SU-DHL-6 (cell line): ENCODE results near the gene SLC8A1.

ENCODE experiments used
- CTCF ChIP-seq: fragments of 200-600 bp; sonication (generic); IDR thresholded peaks from one replicate; pipeline ENCODE4 v1.5.1; 2017; ENCODE audit warnings: antibody characterized with exemption, mild to moderate bottlenecking, low read length, moderate library complexity; ENCODE audit not compliant: insufficient read depth, poor library complexity, severe bottlenecking
- EZH2phosphoT487 ChIP-seq: fragments of 200-600 bp; sonication (generic), shearing (Covaris generic); conservative IDR thresholded peaks from 2 replicates; pipeline ENCODE4 v1.6.1; 2018; ENCODE audit warnings: mild to moderate bottlenecking, antibody characterized with exemption, low read length, moderate library complexity, mixed read lengths

DNA sequence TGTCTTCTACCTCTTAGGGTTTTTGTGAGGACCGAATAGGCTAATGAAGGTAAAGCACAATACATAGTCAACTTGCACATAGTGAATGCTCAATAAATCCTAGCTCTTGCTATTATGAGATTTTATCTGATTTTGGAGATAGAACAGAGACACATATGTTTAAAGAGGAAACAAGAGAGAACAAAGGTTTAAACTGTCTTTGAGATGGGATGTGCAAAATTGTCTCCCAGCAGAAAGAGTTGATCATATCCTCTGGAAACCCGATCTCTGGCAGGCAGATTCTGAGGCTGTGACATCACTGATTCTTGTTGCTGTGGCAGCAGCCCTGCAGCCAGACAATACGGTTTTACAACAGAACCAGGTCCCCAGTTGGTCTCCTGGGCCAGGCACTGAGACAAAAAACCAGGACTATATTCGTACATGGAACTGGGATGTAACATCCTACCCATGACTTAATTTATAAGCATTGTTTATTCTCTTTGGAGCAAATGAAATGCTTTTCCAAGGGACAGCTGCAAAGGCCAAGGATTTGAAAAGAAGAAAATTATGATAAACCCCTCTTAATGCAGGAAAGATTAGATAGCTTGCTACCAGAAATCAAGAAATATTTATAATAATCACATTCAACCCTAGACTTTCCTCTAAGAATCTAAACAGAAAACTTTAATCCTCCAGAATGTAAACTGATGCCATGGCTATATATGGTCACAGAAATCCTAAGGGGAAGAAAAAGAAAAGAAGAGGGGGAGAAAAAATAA is 80.2 kb downstream of the SLC8A1 start:
- TF ChIP-seq CTCF (no peak), EZH2phosphoT487 (no peak)
